Embryonic facial prominence (tissue), 1 donor: ENCODE data around the gene RAB36.
"Not testable (repeated sequence)": the region's sequence is repeated elsewhere in the genome, so short reads cannot be mapped to it uniquely, and the experiment has no call there.

Experiments
- DNase-seq: peaks from one replicate; pipeline ENCODE4 v3.0.0-alpha.2; 2016; ENCODE audit errors: extremely low spot score

RAB36 gene

DNA sequence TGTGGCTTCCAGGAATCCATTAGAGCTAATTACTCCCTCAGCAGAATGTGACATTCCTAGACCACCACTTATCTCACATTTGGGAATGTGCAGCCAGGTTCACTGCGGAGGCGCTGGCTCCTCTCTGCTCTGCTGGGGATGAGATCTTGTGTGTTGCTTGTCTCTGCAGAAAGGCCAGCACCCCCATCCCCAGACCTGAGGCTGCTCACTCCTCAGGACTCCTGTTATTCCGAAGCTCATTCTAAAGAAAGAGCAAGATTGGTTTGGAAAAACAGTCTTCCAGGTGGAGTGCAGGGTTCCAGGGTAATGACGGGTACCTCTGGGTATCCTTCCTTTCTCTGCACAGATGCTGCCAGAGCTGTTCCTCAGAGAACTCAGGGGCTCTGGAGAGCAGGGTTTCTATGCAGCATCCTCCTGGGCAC lies 24.3 kb upstream of the RAB36 start:
- DNase-seq, result no peak

DNA sequence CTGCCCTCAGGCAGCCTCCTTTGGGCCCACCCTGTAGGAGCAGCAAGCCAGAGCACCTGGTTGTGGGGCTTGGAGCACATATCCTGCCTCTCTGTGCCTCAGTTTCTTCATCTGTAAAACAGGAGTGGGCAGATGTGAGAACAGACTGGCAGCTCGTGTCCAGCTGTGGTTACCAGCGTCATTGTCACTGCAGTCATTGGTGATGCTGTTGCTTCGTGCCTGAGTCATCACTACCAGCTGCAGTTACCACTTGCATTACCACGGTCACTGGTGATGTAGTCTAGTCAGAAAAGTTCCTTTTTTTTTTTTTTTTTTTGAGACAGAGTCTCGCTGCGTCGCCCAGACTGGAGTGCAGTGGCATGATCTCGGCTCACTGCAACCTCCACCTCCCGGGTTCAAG lies 23.9 kb upstream of the RAB36 start:
- DNase-seq, result no peak

DNA sequence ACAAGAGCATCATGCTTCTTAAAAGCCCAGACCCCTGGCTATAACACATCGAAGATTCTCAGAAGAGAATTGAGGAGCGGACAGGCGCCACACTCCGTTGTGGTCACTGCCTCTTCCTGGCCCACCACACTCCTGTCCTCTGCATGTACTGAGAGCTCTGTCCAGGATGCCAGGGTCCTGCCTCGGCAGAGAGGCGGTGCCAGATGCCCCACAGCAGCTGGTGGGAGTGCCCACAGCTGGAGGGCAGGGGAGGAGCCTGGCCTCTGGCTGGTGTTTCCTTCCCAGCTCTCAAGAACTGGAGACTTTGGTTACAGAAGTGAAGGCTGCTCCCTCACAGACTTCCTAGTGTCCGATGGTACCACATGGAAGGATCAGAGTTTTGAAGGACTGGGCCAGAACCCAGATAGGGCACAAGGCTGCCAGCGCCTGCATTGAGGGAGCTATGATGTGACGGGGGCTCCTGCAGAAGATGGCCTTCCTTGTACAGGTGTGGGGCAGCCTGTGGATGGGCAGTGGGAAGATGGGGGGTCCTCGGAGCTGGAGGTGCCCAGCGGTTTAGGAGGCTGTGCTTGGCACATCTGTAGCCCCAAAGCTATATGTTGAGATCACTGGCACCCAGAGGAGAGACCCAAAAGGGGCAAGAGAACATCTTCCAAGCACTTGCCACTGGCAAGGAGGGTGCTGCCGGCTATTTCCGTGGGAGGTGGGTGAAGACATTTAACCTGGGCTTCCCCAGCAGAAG lies 22.9 kb upstream of the RAB36 start:
- no peak for DNase-seq

DNA sequence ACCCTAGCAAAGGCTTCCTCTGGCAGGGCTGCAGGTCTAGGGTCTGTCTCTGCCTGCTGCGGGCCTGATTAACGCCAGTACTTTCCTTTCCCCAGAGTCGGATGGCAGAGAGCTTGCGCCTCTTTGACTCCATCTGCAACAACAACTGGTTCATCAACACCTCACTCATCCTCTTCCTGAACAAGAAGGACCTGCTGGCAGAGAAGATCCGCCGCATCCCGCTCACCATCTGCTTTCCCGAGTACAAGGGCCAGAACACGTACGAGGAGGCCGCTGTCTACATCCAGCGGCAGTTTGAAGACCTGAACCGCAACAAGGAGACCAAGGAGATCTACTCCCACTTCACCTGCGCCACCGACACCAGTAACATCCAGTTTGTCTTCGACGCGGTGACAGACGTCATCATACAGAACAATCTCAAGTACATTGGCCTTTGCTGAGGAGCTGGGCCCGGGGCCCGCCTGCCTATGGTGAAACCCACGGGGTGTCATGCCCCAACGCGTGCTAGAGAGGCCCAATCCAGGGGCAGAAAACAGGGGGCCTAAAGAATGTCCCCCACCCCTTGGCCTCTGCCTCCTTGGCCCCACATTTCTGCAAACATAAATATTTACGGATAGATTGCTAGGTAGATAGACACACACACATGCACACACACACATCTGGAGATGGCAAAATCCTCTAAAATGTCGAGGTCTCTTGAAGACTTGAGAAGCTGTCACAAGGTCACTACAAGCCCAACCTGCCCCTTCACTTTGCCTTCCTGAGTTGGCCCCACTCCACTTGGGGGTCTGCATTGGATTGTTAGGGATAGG lies 22.1 kb upstream of the RAB36 start:
- DNase-seq, result no peak

DNA sequence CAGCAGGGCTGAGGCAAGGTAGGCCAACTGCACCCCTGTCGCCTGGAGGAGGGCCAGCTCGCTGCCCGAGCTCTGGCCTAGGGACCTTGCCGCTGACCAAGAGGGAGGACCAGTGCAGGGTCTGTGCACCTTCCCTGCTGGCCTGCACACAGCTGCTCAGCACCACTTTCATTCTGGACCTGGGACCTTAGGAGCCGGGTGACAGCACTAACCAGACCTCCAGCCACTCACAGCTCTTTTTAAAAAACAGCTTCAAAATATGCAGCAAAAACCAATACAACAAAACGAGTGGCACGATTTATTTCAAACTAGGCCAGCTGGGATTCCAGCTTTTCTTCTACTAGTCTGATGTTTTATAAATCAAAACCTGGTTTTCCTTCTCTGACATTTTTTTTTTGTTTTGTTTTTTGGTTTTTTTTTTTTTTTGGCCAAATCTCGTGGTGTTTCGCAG lies 21.4 kb upstream of the RAB36 start:
- no peak for DNase-seq

DNA sequence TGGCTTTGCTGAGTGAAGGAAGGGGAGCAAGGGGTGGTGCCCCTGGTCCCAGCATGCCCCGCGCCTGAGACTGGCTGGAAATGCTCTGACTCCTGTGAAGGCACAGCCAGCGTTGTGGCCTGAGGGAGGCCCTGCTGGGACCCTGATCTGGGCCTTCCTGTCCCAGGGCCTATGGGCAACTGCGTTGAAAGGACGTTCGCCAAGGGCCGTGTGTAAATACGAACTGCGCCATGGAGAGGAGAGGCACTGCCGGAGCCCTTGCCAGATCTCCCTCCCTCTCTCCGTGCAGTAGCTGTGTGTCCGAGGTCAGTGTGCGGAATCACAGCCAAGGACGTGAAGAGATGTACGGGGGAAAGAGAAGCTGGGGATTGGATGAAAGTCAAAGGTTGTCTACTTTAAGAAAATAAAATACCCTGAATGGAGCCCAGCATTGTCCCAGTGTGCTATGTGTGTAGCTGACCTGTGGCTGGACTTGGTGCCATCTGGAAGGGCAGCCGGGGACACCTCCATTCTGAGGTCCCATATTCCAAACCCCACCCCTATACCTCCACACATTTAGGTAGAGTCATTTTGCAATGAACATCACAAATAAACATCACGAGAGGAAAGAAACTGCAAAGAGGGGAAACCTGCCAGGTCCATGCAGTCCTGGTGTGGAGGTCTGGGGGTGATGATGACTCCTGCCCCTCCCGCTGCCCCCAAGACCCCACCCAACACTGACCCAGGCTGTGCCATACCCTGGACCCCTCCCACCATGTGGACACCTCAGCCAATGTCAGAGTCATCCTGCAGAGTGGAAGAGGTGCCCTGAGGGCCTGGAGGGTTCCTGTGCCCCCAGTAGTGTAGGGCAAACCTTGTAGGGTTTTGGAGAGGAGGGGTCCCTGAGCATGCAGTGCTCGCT lies 20.4 kb upstream of the RAB36 start:
- no peak for DNase-seq

DNA sequence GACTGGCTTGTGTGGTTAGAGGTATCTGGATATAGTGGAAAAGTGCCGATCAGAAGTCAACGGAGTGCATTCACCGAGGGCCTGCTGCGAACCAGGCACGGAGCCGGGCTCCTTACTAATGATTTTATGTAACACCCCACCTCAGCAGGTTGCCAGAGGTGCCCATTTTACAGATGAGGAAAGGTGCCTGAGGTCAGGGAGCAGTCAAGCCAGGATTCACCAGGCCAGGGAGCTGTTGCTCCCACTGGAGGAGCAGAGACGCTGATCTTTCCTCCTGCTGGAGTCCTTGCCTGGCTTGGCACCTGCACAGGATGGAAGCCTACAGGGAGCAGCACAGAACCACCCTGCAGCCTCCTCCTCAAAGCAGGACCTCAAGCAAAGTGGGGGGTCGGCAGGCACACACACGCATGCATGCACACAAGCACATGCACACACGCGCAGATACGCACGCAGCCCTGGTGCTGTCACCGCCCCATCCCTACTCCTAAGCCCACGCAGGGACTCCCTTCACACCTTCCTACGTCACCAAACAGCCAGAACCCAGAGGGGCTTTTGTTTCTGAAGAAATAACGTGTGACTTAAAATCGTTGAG lies 19.7 kb upstream of the RAB36 start:
- no peak for DNase-seq

DNA sequence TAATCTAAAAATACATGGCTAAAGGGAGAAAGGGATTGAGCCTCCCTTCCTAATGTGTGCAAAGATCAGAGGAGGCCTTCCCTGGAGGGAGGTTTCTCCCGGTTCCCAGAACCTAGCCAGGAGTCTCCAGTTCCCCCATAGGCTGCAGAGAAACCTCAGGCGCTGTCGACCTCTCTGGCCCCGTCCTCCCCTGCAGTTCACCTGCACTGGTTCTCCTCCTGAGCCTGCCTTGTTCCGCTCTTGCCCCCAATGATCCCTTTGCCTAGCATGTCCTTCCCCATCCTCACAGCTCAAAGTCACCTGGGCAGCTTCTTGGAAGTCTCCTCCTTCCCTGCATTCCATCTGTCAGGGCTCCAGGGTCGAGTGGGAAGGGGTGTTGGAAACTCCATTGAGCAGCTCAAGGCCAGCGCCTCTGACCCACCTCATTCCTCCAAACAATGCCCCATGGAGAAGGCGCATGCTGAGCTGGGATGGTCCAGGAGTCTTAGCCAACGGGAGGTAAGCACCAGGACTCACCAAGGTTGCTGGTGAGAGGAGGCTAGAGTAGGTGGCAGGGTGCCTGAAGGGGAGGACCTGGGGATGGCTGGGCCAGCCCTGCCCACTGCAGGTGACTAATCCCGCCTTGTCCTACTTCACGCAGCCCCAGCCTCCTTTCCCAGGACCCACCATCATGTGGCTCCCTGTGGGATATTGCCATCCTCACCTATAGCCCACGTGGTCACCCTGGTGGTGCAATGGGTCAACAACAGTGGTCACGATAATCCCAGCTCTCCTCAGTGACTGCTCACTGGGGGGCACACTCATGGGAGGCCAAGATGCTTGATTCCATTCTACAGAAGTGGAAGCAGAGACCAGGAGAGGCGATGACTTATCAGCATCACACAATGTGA lies 18.9 kb upstream of the RAB36 start:
- DNase-seq, result no peak

DNA sequence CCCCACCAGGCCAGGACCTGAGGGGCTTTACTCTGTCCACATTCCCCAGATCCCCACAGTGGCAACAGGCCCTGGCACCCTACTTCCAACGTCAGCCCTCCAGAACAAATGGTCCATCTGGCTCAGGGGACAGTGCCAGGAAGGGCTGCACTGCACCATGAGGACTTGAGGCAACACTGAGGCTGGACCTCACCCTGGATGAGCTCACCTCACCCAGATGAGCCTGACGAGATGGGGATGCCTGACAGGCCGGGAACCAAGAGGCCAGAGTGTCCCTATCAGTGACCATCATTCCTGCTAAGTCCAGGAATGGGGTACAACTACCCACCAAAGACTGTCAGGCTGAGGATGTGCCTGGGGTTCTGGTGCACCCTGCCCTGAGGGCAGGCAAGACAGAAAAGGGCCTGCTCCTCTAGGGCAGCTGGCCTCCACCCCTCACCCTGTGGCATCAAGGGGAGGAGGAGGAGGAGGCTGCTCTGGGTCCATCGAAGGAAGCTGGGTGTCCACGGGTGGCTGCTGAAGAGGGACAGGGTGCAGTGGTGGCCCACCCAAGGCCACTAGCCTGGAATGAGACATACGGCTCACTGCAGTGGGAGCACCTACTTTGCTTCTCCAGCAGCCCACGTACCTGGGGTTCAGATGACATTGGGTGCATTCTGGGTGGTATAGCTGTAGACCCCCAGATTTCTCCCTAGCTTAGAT lies 18.1 kb upstream of the RAB36 start:
- DNase-seq, result no peak

DNA sequence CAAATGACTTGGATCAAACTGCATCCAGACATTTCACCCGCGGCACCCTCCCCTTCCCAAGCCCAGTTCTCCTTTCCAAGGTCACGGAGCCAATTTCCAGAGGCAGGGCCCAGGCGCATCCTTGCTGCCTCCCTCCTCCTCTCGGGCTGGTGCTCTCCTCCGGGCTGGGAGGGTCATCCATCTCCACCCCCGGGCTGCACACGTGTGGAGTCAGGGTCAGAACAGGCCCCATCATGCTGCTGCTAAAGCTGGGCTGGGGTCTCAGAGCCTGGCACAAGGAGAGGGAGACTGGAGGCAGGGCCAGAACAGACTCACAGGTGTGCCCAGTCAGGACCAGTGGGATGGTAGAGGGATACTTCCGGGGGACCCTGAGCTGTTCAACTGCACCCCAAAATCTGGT lies 17.5 kb upstream of the RAB36 start:
- no peak for DNase-seq

DNA sequence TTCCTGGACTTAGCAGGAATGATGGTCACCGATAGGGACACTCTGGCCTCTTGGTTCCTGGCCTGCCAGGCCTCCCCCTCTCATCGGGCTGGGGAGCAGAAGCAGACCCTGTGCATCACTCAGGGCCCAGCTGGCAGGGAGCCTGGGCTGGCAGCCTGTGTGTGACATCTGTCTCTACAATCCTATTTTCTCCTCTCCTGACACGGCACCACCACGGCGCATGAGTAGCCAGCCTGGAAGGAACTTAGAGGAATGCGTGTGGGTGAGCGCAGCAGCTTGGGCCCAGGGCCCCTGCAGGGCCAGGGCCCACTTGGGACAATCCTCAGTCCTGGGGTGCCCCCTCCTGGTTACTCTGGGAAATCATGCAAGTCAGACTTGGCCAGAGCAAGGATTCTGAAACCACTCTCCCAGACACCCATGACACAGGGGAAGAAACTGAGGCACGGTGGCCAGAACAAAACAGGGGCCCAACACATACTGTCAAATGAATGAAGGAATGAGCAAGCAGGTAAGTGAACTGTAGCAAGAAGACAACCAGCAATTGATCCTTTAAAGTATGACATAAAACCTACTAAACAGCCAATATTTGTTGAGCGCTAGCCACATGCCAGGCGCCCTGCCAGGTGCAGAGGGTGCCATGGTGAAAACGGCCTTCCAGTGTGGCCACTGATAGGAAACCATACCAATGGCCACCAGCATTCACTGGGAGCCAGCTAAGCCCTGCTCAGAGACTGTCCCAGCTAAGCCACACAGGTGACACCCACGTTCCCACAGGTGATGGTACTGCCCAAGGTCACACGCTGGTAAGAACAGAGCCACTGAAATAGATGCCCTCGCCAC lies 16.8 kb upstream of the RAB36 start:
- DNase-seq, result no peak

DNA sequence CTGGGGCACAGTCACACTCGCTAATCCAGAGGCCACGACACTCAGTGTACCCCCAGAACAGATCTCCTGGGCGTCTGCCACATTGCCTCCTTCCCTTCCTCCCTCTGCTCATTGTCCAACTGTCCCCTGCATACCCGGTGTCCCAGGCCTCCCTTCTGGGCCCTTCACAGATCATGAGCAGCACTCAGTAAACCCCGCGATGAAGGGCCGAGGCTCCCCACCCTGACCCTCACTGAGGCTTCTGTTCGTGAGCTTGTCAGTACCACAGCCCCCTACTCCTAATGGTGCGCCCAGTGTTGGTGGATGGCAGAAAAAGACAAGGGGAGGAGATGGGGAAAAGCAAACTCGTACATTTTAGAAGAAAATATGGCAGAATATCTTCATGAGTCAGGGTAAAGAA lies 16.1 kb upstream of the RAB36 start:
- no peak for DNase-seq

DNA sequence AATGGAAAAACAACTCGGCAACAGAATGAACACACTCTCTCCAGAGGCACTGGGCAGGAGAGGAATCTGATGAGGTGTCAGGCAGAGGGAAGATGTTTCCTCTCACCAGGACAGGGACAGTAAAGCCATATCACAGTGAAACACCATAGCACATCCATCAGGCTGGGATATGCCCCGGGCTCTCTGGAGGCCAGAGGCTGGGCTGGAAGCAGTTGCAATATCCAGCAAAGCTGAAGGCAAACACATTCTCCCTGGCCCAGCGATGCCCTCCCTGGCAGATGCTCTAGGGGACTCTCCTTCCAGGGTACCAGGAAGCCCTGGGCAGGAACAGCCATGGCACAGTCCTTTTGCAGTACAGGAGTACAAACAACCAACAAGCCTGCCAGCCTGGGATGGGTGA lies 14.6 kb upstream of the RAB36 start:
- no peak for DNase-seq

DNA sequence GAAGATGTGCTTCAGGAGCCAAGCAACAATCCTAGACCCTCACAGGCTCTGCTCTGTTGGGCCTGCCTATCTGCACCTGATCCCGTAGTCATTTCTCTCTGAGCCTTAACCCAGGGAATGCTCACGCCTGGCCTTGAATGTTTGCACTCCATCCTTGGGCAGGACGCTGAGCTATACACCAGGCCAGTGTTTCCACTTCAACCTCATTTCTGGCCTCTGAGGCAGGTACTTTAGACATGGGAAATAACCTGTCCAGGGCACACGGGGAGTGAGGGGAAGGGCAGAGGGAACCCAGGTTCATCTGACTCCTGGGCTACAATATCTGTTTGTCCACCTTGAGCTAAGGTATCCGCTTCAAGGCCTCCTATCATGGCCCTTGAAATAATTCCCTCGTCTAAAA lies 13.3 kb upstream of the RAB36 start:
- DNase-seq, result no peak

DNA sequence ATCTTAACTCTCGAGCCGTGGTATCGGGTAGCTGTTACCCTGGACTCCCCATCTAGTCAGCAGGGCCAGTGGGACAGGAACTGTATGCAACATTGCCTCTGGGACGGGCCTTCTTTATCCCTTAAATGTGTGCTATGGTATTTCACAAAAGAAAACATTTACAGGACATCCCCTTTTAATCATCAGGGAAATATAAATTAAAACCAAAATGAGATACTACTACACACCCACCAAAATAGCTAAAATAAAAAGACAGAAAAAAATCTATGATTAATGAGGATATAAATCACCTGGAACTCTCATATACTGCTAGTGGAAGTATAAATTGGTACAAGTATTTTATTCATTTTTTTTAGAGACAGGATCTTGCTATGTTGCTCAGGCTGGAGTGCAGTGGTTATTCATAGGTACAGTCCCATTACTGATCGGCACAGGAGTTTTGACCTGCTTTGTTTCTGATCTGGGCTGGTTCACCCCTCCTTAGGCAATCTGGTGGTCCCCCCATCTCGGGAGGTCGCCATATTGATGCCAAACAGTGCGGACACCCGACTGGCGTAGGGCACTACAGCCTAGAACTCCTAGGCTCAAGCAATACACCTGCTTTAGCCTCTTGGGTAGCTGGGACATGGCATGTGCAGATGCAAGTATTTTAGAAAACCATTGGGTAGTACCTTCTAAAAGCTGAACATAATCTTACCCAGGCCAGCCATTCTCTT lies 12.7 kb upstream of the RAB36 start:
- DNase-seq, result no peak

DNA sequence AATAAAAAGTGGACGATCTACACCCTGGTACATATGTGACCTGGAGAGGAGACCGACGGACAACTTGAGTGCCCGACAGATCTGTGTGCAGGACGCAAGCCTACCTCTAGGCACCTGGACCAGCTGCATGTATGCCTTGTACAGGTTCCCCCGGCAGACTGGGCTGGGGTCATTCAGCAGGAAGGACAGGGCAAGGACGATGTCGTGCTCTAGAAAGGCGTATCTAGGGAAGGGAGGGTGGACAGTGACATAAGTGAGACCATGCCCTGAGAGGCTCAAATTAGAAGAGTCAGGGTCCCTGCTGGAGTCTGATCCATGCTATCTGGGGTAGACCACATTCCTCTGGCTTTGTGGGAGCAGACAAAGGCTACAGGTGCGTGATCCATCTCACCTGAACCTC lies 11.4 kb upstream of the RAB36 start:
- DNase-seq, result no peak

DNA sequence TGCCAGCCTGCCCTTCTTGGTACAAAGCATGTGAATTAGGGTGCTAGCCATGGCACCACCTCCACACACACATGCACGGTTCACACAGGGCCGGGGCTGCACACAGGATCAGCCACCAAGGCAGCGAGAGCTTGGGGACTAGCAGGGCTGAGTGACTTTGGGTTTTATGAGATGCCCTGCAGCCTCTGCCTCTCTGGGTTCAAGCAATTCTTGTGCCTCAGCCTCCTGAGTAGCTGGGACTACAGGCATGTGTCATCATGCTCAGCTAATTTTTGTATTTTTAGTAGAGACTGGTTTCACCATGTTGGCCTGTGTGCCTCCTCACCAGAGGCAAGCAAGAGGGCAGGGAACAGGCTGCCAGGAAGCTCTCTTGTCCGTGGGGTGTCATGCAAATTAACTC lies 8.3 kb upstream of the RAB36 start:
- not testable (repeated sequence) for DNase-seq

DNA sequence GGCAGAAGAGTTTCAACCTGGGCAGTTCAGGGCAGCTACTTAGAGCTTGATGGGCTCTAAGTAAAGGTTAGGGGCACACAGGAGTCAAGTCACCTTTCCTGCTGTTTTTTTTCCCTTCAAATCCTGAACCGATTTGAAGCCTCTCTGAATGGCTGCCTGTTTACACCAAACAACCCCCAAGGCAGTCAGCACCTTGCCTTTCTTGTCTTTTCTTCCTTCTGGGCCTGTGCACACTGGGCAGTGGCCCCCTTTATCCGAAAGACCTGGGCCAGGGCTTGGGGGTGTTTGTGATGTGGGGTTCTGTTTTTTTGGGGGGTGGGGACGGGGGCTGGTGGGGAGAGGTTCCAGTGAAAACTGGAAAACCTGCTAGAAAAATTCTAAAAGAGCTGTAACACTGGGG lies 7.8 kb upstream of the RAB36 start:
- no peak for DNase-seq
